HPDE6-E6E7 (cell line): ENCODE results near the gene FRS3.
A peak's percentile ranks its signal among the peaks of the same experiment; 100 is the strongest.
"Not testable (repeated sequence)": the region's sequence is repeated elsewhere in the genome, so short reads cannot be mapped to it uniquely, and the experiment has no call there.

ENCODE experiments used
- DNase-seq: peaks from one replicate; pipeline ENCODE4 v3.0.0; 2011; ENCODE audit warnings: missing footprints; ENCODE audit errors: extremely low spot score

The FRS3 gene

DNA sequence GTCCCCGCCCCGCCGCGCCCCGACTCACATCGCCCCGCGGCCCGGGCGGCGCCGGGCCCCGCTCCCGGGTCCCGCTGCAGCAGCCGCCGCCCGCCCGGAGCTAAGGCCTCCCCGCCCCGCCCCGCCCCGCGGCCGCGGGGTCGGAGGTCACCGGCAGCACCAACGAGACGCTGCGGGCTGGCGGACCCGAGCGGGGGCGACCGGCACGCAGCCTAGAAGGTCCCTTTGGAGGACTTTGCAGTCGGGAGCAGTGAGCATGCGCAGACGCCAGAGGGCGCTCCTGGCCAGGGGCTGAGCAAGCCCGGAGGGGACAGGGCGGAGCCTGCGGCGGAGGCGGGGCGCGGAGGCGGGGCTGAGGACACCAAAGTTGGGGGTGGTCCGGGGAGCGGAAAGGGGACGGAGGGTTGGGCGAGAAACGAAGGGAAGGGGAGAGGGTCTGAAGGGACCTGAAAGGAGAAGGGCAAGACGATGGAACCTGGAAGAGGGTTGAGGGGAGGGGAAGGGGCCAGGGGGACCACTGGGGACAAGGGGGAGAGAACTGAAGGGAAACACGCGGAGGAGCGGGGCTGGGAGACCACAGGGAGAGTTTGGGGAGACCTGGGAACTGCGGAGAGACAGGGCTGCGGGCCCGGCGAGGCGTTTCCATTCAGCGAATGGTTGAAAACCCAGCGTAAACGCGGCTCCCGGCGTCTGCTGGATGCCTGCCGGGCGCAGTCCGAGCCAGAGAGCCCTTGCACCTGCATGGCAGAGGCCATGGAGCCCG is at the start of gene FRS3:
FRS3 (minus strand) TSS at position 113 of the 763 bp plus-strand sequence. CDS start 2,913 bp downstream, outside the sequence.
- peak; percentile 73 for DNase-seq

DNA sequence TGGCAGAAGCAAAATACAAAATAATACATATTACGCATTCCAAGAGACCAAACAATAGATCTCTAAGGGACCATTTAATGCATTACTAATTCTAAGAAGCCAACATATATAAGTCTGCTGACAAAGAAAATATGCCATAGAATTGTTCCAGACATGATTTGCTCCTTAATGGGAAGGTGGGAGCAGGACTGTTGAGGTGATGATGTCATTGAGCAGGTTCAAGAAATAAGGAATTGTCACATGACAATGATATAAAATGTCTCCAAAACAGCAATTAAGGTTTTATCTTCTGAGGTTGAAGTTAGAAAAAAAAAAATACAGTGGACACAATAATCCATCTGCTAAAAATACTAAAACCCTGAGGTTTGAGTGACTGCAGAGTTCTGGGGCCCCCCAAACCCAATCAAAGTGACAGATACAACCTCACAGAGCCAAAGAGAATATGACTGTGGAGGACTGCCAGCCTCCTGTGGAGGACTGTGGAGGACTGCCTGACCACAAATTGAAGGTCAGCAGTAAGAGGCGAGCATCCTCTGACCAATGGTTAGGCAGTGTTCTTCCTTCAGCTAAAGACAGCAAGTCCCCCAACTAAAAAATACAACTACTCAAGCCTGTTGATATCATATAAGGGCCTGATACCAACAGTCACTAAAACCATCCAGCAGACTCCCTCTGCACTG is 46.8 kb upstream of the FRS3 start:
- DNase-seq: no peak

DNA sequence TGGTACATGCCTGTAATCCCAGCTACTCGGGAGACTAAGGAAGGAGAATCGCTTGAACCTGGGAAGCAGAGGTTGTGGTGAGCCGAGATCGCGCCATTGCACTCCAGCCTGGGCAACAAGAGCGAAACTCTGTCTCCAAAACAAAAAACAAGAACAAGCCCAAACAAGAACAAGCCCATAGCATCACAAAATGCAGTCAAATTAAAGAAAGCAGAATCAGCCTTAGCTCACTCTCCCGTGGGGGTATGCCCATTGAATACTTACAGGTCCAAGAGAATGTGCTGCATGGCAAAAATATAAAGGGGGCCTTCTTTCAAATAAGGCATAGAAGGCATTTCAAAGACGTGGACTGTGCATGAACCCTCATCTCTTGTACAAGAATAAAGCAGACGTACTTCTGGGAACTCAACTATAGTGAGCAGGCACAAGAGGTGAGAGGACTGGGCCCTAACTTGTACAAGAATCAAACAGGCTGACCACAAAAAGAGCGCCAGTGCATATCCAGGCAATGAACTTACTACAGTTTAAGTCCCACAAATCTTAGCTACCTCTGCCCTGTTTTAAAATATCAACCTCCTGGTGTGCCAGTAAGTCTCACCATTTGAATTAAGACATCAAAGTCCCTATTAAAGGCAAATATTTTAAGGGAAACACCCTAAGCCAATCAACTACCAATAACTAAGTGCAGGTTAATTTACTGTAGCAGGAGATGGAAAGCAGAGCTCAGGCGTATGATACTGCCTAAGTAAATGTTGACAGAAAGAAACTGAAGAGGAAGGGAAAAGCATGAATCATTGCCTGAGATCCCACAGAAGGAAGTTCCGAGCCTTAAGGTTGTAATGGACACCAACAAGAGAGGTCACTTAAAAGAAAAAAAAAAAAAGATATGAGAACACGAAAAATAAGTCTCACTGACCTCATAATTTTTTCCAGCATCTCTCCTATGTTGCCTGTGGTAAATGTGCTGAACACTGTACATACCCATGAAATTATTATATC is 45.2 kb upstream of the FRS3 start:
- peak; percentile 82 for DNase-seq

- no peak for DNase-seq
Measured at GRCh38 chr6:41823178-41823577, 43.5 kb upstream of the FRS3 start.

- DNase-seq: no peak
Measured at GRCh38 chr6:41822021-41822420, 42.3 kb upstream of the FRS3 start.

GRCh38 chr6:41821266-41821665 is 41.6 kb upstream of the FRS3 start:
- no peak for DNase-seq

DNA sequence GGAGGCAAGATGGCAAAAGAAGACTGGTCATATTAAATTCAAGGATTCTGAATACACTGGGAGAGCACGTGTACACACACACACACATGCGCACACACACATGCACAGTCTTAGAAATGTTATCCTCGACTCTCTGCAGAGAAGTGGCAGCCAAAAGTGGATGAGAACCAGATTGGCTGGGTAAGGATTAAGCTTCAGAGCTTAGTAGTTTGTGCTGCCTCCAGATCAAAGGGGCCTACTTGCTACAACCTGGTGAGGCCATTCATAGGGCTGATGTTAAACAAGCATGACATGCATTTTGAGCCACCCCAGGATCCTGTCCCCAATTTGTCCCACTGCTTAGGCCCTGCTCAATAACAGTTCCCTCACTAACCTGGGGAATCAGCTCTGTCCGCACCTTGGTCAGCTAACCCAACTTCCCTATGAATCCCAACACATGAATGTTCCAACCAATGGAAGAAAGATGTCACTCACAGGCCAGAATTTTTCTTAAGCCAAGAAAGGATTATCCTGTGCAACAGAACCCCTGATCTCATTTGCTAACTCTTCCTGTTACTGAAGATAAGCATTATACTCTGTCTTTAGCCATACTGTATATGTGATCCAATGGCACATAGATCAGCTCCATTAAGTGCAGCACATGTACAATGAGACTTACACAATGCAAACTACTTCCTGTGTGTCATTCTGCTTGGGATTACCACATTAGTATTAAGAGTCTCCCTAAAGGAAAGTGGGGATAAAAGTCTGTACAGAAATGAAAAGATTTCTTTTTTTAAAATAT is 38.8 kb upstream of the FRS3 start:
- no peak for DNase-seq

- DNase-seq: no peak
Measured at GRCh38 chr6:41815587-41815986, 35.9 kb upstream of the FRS3 start.

DNA sequence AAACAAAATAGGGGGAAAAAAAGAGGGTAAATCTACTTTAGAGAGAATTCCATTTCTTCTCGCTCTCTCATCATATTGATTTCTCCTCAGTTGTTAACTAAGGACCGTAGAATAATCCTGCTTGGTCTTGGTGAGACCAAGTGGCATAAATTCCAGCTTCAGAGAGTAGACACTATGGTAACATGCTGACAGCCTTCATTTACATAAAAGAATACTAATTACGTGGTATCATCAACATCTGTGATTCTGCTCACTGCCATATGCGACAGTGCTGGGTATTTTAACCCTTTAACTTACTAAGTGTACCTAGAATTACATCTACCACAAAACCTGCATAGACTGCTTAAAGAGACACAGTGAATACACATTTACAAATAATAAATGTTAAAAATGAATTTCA is 34.9 kb upstream of the FRS3 start:
- DNase-seq: no peak

GRCh38 chr6:41813956-41814355 is 34.3 kb upstream of the FRS3 start:
- no peak for DNase-seq

GRCh38 chr6:41813469-41813868 is 33.8 kb upstream of the FRS3 start:
- DNase-seq: no peak

DNA sequence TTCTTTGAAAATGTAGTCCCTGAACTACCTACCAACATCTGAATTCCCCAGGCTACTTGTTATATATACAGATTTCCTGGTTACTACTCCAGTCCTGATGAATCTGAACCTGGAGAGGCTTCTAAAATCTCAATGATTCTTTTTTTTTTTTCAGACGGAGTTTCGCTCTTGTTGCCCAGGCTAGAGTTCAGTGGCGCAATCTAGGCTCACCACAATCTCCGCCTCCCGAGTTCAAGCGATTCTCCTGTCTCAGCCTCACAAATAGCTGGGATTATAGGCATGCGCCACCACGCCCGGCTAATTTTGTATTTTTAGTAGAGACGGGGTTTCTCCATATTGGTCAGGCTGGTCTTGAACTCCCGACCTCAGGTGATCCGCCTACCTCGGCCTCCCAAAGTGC is 32.2 kb upstream of the FRS3 start:
- not testable (repeated sequence) for DNase-seq

GRCh38 chr6:41811095-41811494 is 31.4 kb upstream of the FRS3 start:
- DNase-seq: no peak

GRCh38 chr6:41805830-41806774 is 26.4 kb upstream of the FRS3 start:
- DNase-seq: no peak

DNA sequence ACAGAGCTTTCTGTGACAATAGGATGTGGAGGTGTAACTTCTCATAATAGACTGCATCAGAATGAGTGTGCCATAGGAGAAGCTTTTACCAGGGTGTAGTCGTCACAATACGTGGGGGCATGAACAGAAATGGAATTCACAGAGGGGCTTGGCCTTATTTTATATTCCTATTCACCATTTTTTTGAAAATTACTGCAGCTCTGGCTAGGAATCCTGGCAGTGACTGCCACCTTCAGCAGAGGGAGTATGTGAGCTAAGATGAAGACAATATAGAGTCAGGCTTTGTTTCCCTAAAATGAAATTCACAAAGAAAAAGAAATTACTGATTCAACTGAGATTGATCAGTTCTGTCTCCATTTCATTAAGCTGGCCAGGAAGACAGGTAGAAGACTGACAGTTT is 21.7 kb upstream of the FRS3 start:
- DNase-seq: no peak

- DNase-seq: no peak
Measured at GRCh38 chr6:41799559-41799911, 19.8 kb upstream of the FRS3 start.

- no peak for DNase-seq
Measured at GRCh38 chr6:41798901-41799558, 19.3 kb upstream of the FRS3 start.

GRCh38 chr6:41796474-41796873 is 16.8 kb upstream of the FRS3 start:
- DNase-seq: no peak

GRCh38 chr6:41791984-41792383 is 12.3 kb upstream of the FRS3 start:
- no peak for DNase-seq

DNA sequence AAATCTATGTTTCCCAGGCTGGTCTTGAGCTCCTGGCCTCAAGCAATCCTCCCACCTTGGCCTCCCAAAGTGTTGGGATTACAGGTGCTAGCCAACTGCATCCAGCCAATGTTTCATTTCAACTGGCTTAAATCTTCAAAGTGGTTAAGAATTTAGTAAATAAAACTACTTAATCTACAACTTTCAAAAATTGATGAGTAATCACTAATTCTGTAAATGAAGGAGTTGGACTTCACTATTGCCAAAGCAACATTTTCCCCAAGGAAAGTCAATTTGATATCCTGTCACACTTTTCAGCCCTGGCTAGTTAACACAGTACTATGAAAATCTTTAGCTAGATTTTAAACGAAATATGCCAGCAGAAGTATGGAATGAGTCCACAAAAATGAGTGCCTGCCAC is 11.6 kb upstream of the FRS3 start:
- DNase-seq: no peak
